ENCODE results near the gene DNAH17. TPM values are rescaled to one million over a fixed set of nuclear protein-coding genes. Genes with fewer than 3 reads are reported as not detected.

Gene DNAH17
- total and polyA plus RNA-seq, 2 experiments from 2014 or later: 1.7 TPM; not detected in 1

DNA sequence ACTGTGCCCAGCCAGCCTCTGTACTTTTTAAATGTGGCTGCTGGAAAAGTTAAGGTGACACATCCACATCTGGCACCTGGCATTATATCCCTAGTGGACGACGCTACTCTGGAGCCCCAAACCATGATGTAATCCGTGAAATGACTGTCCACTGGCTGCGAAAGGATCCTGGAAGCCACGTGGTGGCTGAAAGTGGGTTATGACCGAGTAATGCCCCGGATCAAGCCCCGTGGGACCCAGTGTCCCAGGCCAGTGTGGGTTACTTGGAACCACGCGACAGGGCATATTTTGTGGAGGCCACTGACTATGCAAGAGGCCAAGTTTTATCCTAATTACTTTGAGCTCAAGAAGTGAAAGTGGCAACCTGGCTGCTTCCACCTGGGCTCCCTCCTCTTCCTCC, 119.1 kb downstream of the DNAH17 start:
- TF ChIP-seq, protein P1, sequence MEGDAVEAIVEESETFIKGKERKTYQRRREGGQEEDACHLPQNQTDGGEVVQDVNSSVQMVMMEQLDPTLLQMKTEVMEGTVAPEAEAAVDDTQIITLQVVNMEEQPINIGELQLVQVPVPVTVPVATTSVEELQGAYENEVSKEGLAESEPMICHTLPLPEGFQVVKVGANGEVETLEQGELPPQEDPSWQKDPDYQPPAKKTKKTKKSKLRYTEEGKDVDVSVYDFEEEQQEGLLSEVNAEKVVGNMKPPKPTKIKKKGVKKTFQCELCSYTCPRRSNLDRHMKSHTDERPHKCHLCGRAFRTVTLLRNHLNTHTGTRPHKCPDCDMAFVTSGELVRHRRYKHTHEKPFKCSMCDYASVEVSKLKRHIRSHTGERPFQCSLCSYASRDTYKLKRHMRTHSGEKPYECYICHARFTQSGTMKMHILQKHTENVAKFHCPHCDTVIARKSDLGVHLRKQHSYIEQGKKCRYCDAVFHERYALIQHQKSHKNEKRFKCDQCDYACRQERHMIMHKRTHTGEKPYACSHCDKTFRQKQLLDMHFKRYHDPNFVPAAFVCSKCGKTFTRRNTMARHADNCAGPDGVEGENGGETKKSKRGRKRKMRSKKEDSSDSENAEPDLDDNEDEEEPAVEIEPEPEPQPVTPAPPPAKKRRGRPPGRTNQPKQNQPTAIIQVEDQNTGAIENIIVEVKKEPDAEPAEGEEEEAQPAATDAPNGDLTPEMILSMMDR (IDR thresholded peaks at IDR 0.05; ENCODE audit: low read depth, low read length): no peak
- Histone ChIP-seq H3K27me3 (no peaks in the 10 kb centered on the region), H3K4me3 (no peak overlapping the region), H3K27ac (no peak overlapping the region), H3K4me1 (ENCODE audit: low read depth) (no peaks in the 10 kb centered on the region), H3K36me3 (no peaks in the 10 kb centered on the region), H3K9me3 (ENCODE audit: low read depth) (no peaks in the 10 kb centered on the region)
- no peak for DNase-seq (ENCODE audit: low read depth in 1 of 2, low spot score in 1 of 2)

DNA sequence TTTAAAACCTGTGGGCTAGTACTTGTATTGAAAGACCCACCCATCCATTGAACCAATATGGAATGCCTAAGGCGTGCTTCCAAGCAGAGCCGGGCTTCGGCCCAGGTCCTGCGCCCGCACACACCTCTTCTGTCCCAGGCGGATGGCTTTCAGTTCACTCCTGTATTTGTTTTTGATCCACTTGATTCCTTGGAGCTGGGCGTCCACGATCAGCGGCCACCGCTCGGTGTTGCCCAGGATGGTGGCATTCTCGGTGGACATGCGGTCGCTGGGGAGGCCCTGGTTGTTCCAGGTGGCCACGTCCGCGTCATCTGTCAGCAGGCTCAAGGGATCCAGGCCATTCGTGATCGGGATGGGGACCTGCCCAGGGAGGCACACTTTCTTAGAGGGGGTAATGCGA, 122.8 kb downstream of the DNAH17 start:
- H3K4me3 ChIP-seq: no peak overlapping the region
- TF ChIP-seq, protein P1 (IDR thresholded peaks at IDR 0.05; ENCODE audit: low read depth, low read length): no peak
- no peaks in the 10 kb centered on the region for H3K4me1 ChIP-seq (ENCODE audit: low read depth)
- H3K9me3 ChIP-seq (ENCODE audit: low read depth): no peaks in the 10 kb centered on the region
- H3K36me3 ChIP-seq: no peaks in the 10 kb centered on the region
- H3K27ac ChIP-seq: no peak overlapping the region
- DNase-seq (ENCODE audit: low read depth in 1 of 2, low spot score in 1 of 2): no peak
- H3K27me3 ChIP-seq: no peaks in the 10 kb centered on the region

DNA sequence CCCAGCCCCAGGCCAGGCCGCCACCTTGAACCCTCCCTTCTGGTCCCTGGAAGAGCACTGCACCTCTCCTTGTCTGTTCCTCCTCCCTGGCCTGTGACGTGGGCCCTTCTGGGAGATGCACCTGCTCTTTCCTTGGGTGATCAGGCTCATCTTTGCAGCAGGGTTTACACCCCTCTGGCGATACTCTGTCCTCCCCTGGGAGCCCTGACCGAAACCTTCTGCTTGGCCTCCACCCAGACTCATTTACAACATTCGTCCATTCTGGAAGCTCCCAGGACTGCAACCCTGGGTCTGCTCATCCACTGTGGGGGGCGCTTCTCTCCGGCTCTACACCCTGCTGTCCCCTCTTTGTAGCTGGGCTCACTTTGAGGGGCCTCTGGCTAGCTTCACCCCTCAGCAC, 125.4 kb downstream of the DNAH17 start:
- TF ChIP-seq, protein P1 (IDR thresholded peaks at IDR 0.05; ENCODE audit: low read depth, low read length): no peak
- Histone ChIP-seq H3K27ac (no peak overlapping the region), H3K4me3 (no peak overlapping the region), H3K9me3 (ENCODE audit: low read depth) (no peaks in the 10 kb centered on the region), H3K4me1 (ENCODE audit: low read depth) (no peaks in the 10 kb centered on the region), H3K36me3 (no peaks in the 10 kb centered on the region), H3K27me3 (no peaks in the 10 kb centered on the region)
- no peak for DNase-seq (ENCODE audit: low read depth in 1 of 2, low spot score in 1 of 2)

DNA sequence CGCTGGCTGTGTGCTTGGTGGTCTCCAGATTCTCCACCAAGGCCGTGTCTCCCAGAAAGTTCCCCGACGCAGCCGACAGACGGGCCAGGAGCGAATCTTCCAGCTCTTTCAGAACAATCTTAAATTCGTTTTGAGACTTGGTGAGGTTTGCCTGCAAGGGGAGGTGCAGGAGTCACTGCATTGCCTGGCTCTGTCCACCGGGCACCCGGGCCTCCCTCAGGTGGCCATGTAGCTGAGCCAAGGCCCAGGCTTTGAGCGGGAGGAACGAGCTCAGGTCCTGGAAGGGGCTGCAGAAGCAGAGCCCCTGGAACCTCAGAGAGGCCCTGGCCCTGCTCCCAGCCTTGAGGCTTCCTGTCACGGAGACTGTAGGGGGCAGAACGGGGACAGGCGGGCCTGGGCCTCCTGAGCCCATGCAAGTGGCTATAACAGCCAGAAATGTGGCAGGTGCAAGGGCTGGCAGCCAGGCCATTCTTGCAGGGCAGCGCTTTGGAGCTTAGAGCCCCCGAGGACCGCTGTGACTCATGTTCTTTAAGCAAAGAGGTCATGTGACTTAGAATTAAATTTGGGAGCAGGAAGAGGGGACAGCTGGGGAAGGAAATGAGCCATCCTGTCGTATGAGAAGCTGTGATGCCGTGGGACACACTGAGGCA, 126.4 kb downstream of the DNAH17 start:
- no peaks in the 10 kb centered on the region for H3K27me3 ChIP-seq
- no peak overlapping the region for H3K27ac ChIP-seq
- no peak overlapping the region for H3K4me3 ChIP-seq
- no peak for DNase-seq (ENCODE audit: low read depth in 1 of 2, low spot score in 1 of 2)
- H3K36me3 ChIP-seq: no peaks in the 10 kb centered on the region
- TF ChIP-seq, protein P1 (IDR thresholded peaks at IDR 0.05; ENCODE audit: low read depth, low read length): no peak
- H3K9me3 ChIP-seq (ENCODE audit: low read depth): no peaks in the 10 kb centered on the region
- no peaks in the 10 kb centered on the region for H3K4me1 ChIP-seq (ENCODE audit: low read depth)

DNA sequence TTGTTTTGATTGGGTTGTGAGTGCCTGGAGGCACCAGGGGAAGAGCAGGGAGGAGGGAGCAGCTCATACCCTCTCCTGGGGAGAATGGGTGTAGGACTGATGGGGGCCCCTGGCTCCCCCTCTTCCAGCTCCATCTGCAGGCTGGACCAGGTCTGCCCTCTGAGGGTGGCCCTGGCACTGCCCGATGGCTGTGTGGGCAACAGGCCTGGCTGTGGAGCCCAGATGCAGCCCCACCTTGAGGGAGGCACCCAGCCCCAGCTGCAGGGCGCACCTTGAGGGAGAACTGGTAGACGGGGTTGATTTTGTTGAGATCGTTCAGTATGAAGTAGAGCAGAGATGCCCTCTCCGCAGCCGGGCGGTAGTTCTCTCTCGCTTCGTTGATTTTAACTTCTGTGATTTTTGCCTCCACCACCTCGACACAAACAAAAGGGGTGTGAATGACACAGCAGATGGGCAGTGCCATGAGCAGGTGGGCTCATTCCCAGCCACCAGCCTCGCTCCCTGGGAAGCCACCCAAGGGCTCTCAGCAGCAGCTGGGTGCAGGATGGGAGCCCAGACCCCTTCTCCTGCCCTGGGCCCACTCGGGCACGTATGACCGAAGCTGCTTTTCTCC, 127.1 kb downstream of the DNAH17 start:
- TF ChIP-seq, protein P1 (IDR thresholded peaks at IDR 0.05; ENCODE audit: low read depth, low read length): no peak
- no peaks in the 10 kb centered on the region for H3K4me1 ChIP-seq (ENCODE audit: low read depth)
- H3K27me3 ChIP-seq: no peaks in the 10 kb centered on the region
- no peak overlapping the region for H3K4me3 ChIP-seq
- no peaks in the 10 kb centered on the region for H3K36me3 ChIP-seq
- DNase-seq (ENCODE audit: low read depth in 1 of 2, low spot score in 1 of 2): no peak
- no peaks in the 10 kb centered on the region for H3K9me3 ChIP-seq (ENCODE audit: low read depth)
- H3K27ac ChIP-seq: no peak overlapping the region

Measured in cardiac muscle cell (in vitro differentiated cells and primary cell).